ENCODE measurements around the gene ARL15.

ARL15 gene

GRCh38 chr5:53940921-53941320, 369.5 kb downstream of the ARL15 start:
- no peak for DNase-seq (ENCODE audit: low read depth in 1 of 2, low spot score in 1 of 2)
- Histone ChIP-seq H3K27me3 (ENCODE audit: insufficient read depth, poor library complexity, severe bottlenecking) (no peaks in the 10 kb centered on the region), H3K27ac (replicated peaks) (no peak overlapping the region), H3K4me3 (replicated peaks; ENCODE audit: insufficient read depth, low read length) (no peak overlapping the region)
- TF ChIP-seq, protein P1, sequence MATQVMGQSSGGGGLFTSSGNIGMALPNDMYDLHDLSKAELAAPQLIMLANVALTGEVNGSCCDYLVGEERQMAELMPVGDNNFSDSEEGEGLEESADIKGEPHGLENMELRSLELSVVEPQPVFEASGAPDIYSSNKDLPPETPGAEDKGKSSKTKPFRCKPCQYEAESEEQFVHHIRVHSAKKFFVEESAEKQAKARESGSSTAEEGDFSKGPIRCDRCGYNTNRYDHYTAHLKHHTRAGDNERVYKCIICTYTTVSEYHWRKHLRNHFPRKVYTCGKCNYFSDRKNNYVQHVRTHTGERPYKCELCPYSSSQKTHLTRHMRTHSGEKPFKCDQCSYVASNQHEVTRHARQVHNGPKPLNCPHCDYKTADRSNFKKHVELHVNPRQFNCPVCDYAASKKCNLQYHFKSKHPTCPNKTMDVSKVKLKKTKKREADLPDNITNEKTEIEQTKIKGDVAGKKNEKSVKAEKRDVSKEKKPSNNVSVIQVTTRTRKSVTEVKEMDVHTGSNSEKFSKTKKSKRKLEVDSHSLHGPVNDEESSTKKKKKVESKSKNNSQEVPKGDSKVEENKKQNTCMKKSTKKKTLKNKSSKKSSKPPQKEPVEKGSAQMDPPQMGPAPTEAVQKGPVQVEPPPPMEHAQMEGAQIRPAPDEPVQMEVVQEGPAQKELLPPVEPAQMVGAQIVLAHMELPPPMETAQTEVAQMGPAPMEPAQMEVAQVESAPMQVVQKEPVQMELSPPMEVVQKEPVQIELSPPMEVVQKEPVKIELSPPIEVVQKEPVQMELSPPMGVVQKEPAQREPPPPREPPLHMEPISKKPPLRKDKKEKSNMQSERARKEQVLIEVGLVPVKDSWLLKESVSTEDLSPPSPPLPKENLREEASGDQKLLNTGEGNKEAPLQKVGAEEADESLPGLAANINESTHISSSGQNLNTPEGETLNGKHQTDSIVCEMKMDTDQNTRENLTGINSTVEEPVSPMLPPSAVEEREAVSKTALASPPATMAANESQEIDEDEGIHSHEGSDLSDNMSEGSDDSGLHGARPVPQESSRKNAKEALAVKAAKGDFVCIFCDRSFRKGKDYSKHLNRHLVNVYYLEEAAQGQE (IDR thresholded peaks at IDR 0.05; ENCODE audit: insufficient replicate concordance, low read depth), result no peak
- TF ChIP-seq SPI1 (IDR thresholded peaks at IDR 0.05; ENCODE audit: borderline replicate concordance, low read depth) (no peak), CTCF (IDR thresholded peaks at IDR 0.05; ENCODE audit: insufficient read depth, low read length) (no peak), POLR2AphosphoS5 (IDR thresholded peaks at IDR 0.05; ENCODE audit: low read depth) (no peak), GABPA (IDR thresholded peaks at IDR 0.05; ENCODE audit: low read depth) (no peak)

GRCh38 chr5:53937467-53937866, 372.9 kb downstream of the ARL15 start:
- Histone ChIP-seq H3K27me3 (ENCODE audit: insufficient read depth, poor library complexity, severe bottlenecking) (no peaks in the 10 kb centered on the region), H3K27ac (replicated peaks) (no peak overlapping the region), H3K4me3 (replicated peaks; ENCODE audit: insufficient read depth, low read length) (no peak overlapping the region)
- no peak for TF ChIP-seq SPI1 (IDR thresholded peaks at IDR 0.05; ENCODE audit: borderline replicate concordance, low read depth)
- no peak for TF ChIP-seq GABPA (IDR thresholded peaks at IDR 0.05; ENCODE audit: low read depth)
- TF ChIP-seq POLR2AphosphoS5 (IDR thresholded peaks at IDR 0.05; ENCODE audit: low read depth), result no peak
- TF ChIP-seq CTCF (IDR thresholded peaks at IDR 0.05; ENCODE audit: insufficient read depth, low read length), result no peak
- TF ChIP-seq, protein P1 (IDR thresholded peaks at IDR 0.05; ENCODE audit: insufficient replicate concordance, low read depth), result no peak
- DNase-seq (ENCODE audit: low read depth in 1 of 2, low spot score in 1 of 2), result no peak

DNA sequence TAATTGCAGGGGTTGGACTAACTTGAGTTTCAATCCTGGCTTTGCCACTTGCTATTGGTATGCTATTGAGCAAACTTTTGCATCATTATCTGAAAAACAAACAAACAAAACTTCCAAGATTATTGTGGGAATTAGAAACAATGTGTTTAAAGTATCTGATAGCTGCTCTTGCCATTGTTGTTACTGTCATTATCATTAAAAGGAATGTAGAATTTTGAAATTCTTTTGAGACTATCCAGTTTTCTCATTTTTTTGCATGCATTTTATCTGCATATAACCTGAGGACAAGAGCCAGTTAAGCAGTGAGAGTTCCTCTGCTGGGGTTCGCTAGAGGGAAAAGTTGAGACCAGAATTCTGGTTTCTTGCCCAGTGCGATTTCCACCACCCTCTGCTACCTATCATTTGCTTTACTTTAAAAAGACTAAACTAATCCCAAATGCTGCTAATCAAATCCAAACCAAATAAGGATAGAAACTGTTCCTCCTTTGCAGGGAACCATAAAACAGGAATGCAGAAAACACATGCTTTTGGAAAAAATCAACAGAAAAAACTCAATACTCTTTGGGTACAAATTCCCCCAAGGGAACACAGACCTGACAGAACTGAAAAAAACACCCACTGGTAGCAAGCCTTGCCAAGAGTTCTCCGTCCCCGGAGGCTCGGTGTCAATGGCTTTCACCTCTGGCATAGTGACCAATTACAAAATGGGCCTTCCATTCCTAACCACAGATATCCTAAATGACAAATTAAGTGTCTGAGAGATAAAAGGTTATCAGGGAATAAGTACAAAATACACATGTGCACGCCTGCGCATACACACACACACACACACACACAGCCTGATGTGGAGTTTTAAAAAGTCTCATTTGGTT, 373.7 kb downstream of the ARL15 start:
- no peak for TF ChIP-seq CTCF (IDR thresholded peaks at IDR 0.05; ENCODE audit: insufficient read depth, low read length)
- TF ChIP-seq GABPA (IDR thresholded peaks at IDR 0.05; ENCODE audit: low read depth), result no peak
- TF ChIP-seq SPI1 (IDR thresholded peaks at IDR 0.05; ENCODE audit: borderline replicate concordance, low read depth), result no peak
- TF ChIP-seq, protein P1 (IDR thresholded peaks at IDR 0.05; ENCODE audit: insufficient replicate concordance, low read depth), result no peak
- TF ChIP-seq POLR2AphosphoS5 (IDR thresholded peaks at IDR 0.05; ENCODE audit: low read depth), result no peak
- Histone ChIP-seq H3K4me3 (replicated peaks; ENCODE audit: insufficient read depth, low read length) (no peak overlapping the region), H3K27ac (replicated peaks) (no peak overlapping the region), H3K27me3 (ENCODE audit: insufficient read depth, poor library complexity, severe bottlenecking) (no peaks in the 10 kb centered on the region)
- no peak for DNase-seq (ENCODE audit: low read depth in 1 of 2, low spot score in 1 of 2)
